HG03064 (cell line): ENCODE data around the gene PRR20E.
"Not testable (repeated sequence)": the region's sequence is repeated elsewhere in the genome, so short reads cannot be mapped to it uniquely, and the experiment has no call there.

Experiments used
- ATAC-seq: cut with Tn5 transposase; IDR thresholded peaks from one replicate; pipeline ENCODE4 v1.9.1; 2021; ENCODE audit warnings: low read depth; ENCODE audit not compliant: unreplicated experiment

PRR20E gene

GRCh38 chr13:57166897-57167296, at the start of gene PRR20E:
Gene PRR20E (plus strand): TSS chr13:57167197. CDS start chr13:57167584, 387 bp downstream.
- not testable (repeated sequence) for ATAC-seq

- ATAC-seq, result no peak
These were observed 43.3 kb upstream of the PRR20E start for GRCh38 chr13:57123681-57124080.

- ATAC-seq, result no peak
These were observed 38.1 kb upstream of the PRR20E start for GRCh38 chr13:57128909-57129308.

GRCh38 chr13:57136093-57136492, 30.9 kb upstream of the PRR20E start:
- no peak for ATAC-seq

GRCh38 chr13:57137585-57137984, 29.4 kb upstream of the PRR20E start:
- no peak for ATAC-seq

GRCh38 chr13:57138988-57139387, 28.0 kb upstream of the PRR20E start:
- no peak for ATAC-seq

- not testable (repeated sequence) for ATAC-seq
These were observed 27.2 kb upstream of the PRR20E start for GRCh38 chr13:57139781-57140180.

GRCh38 chr13:57140235-57140968, 26.6 kb upstream of the PRR20E start, which contains the start of gene PRR20A:
Gene PRR20A (plus strand): TSS chr13:57140918. CDS start chr13:57141305, 387 bp downstream.
- not testable (repeated sequence) for ATAC-seq

GRCh38 chr13:57147188-57147587, 19.8 kb upstream of the PRR20E start, which contains the start of gene PRR20B:
Gene PRR20B (plus strand): TSS chr13:57147488. CDS start chr13:57147875, 387 bp downstream.
- ATAC-seq, result not testable (repeated sequence)

GRCh38 chr13:57148106-57148505, 18.9 kb upstream of the PRR20E start:
- not testable (repeated sequence) for ATAC-seq

GRCh38 chr13:57153761-57154160, 13.2 kb upstream of the PRR20E start, which contains the start of gene PRR20C:
Gene PRR20C (plus strand): TSS chr13:57154061. CDS start chr13:57154448, 387 bp downstream.
- not testable (repeated sequence) for ATAC-seq

- not testable (repeated sequence) for ATAC-seq
These were observed 6.7 kb upstream of the PRR20E start, which contains the start of gene PRR20D for GRCh38 chr13:57160332-57160731. Gene PRR20D (plus strand): TSS chr13:57160632. CDS start chr13:57161019, 387 bp downstream.

- no peak for ATAC-seq
These were observed 24.7 kb downstream of the PRR20E start for GRCh38 chr13:57191667-57192066.

- no peak for ATAC-seq
These were observed 46.0 kb downstream of the PRR20E start for GRCh38 chr13:57212989-57213388.
